Vagina (tissue), 2 donors: ENCODE measurements around the gene SLC34A1. TPM values are rescaled to one million over a fixed set of nuclear protein-coding genes. Genes with fewer than 3 reads are reported as not detected.

Experiments
- DNase-seq, 2 donors: peaks; one replicate each; pipeline ENCODE4 v3.0.0-alpha.2; 2017; ENCODE audit errors: extremely low spot score in 2 of 2
- H3K27ac ChIP-seq: fragments of 200-600 bp; sonication (generic); one replicate; pipeline ENCODE4 v1.5.1; 2019
- H3K27me3 ChIP-seq: fragments of 200-600 bp; sonication (generic); one replicate; pipeline ENCODE4 v1.5.1; 2019
- H3K36me3 ChIP-seq, 2 donors: fragments of 200-600 bp; sonication (generic); one replicate each; pipeline ENCODE4 v1.5.1; 2017 to 2019
- H3K4me1 ChIP-seq: fragments of 200-600 bp; sonication (generic); one replicate; pipeline ENCODE4 v1.5.1; 2019
- H3K4me3 ChIP-seq, 2 donors: fragments of 200-600 bp; sonication (generic); 1 replicate in 1 of 2; 2 replicates in 1 of 2; pipeline ENCODE4 v1.5.1; 2016 to 2019
- H3K9me3 ChIP-seq: fragments of 200-600 bp; sonication (generic); one replicate; pipeline ENCODE4 v1.5.1; 2019
- CTCF ChIP-seq, 3 experiments: fragments of 450-650 bp in 2 of 3; fragments of 200-600 bp in 1 of 3; sonication (generic) in 1 of 3; IDR thresholded peaks; one replicate each; pipeline ENCODE4 v1.5.1; 2017 to 2019; ENCODE audit warnings: antibody characterized with exemption in 3 of 3, mild to moderate bottlenecking in 2 of 3, moderate library complexity in 2 of 3
- POLR2A ChIP-seq, 2 donors: fragments of 450-650 bp; IDR thresholded peaks; one replicate each; pipeline ENCODE4 v1.6.1; 2017; ENCODE audit warnings: antibody characterized with exemption in 2 of 2, mild to moderate bottlenecking in 2 of 2, moderate library complexity in 2 of 2
- POLR2AphosphoS5 ChIP-seq, 2 donors: sonication (generic); formaldehyde crosslinking; IDR thresholded peaks; one replicate each; pipeline ENCODE4 v1.9.0; 2017; ENCODE audit warnings: antibody characterized with exemption in 2 of 2, mild to moderate bottlenecking in 2 of 2, low read depth in 1 of 2; ENCODE audit not compliant: insufficient read depth in 1 of 2
- intact Hi-C: fragments of 100-400 bp; cut with DNase I; formaldehyde crosslinking; loops from one replicate; pipeline ENCODE4 v1.15.1; 2023
- total RNA-seq: library from RNA; depleted of rRNA; stranded (reverse); fragments of >200 nt; gene quantifications from one replicate; pipeline ENCODE4 v1.2.3, GENCODE V29; 2016

The SLC34A1 gene
- total RNA-seq, 1 donor from 2014 or later = not detected

GRCh38 chr5:177362292-177362609 is 22.0 kb upstream of the SLC34A1 start:
- Histone ChIP-seq H3K9me3 (no peaks in the 10 kb centered on the region), H3K27me3 (no peaks in the 10 kb centered on the region), H3K27ac (peak overlapping the region; percentile 66), H3K4me1 (peaks cover 51% of the 10 kb centered on the region), H3K4me3 (peak overlapping the region in 1 of 2 donors; percentile 51), H3K36me3 (no peaks in the 10 kb centered on the region)
- no peak for TF ChIP-seq POLR2AphosphoS5 (IDR thresholded peaks at IDR 0.05; ENCODE audit: insufficient read depth in 1 of 2, low read depth in 1 of 2)
- TF ChIP-seq POLR2A (IDR thresholded peaks at IDR 0.05) = no peak
- no peak for TF ChIP-seq CTCF (IDR thresholded peaks at IDR 0.05)
- intact Hi-C loops = no loop called here
- DNase-seq = no peak

DNA sequence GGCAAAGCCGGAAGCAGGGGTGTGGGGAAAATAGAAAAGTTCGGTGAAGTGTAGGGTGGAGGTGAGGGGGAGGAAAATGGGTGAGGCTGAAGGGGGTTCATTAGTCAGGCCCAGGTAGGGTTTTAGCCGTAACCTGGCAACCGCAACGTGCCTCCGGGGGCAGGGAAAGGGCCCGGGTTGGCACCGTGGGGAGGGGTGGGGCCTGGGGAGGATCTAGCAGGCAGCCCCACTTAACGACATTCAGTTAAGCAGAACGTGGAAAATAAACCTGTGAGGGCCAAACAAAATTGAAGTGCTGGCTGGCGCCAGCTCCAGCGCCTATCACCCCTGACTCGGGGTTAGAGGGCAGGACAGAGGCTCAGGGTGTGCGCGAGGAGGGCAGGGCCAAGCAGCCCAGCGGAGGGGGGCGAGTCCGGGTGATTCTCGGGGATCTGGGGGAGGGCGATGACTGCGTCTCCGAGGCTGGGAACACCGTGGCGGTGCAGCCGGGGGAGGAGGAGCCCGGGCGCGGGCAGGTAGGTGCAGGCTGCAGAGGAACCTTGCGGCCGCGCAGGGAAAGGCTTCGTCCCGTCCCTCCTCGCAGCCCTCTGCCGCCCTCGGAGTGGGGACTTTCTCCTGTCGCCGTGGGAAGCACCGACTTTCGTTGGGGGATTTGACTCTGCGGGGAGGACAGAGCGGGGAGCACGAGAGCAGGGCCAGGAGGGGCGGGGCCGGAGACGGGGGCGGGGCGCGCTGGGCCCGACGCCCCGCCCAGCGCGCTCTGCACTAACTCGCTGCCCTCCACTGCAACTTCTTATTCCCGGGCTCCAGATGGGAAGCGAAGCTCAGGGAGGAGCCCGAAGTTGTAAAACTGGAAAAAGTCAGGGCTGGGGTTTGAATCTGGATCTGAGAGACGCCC is 21.4 kb upstream of the SLC34A1 start:
- DNase-seq = no peak
- Histone ChIP-seq H3K27ac (peak overlapping the region; percentile 66), H3K4me3 (peak overlapping the region; percentile 50 to 51), H3K27me3 (no peaks in the 10 kb centered on the region), H3K4me1 (peaks cover 58% of the 10 kb centered on the region), H3K36me3 (no peaks in the 10 kb centered on the region), H3K9me3 (no peaks in the 10 kb centered on the region)
- TF ChIP-seq POLR2AphosphoS5 (IDR thresholded peaks at IDR 0.05; ENCODE audit: insufficient read depth in 1 of 2, low read depth in 1 of 2) (peak in 1 of 2 donors; percentile 21), POLR2A (IDR thresholded peaks at IDR 0.05) (no peak), CTCF (IDR thresholded peaks at IDR 0.05) (no peak)
- intact Hi-C loops = no loop called here

DNA sequence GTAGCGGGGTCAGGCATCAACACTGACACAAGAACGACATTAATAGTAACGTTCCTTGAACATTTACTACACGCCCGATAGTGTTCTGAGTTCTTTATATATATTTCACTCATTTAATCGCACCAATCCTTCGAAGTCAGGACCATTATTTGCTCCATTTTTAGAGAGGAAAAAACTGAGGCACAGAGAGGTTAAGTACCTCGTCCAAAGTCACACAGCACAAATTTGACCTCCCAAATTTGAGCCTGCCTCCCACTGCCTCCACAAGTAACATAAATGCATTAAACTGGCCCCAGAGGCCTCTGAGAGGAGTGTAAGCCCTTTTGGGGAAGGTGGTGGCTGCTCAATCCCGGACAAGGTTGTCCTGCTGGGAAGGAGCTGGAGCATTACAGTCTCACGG is 20.7 kb upstream of the SLC34A1 start:
- H3K4me1 ChIP-seq = peaks cover 53% of the 10 kb centered on the region
- no peak overlapping the region for H3K27ac ChIP-seq
- TF ChIP-seq POLR2AphosphoS5 (IDR thresholded peaks at IDR 0.05; ENCODE audit: insufficient read depth in 1 of 2, low read depth in 1 of 2) (no peak), POLR2A (IDR thresholded peaks at IDR 0.05) (no peak)

DNA sequence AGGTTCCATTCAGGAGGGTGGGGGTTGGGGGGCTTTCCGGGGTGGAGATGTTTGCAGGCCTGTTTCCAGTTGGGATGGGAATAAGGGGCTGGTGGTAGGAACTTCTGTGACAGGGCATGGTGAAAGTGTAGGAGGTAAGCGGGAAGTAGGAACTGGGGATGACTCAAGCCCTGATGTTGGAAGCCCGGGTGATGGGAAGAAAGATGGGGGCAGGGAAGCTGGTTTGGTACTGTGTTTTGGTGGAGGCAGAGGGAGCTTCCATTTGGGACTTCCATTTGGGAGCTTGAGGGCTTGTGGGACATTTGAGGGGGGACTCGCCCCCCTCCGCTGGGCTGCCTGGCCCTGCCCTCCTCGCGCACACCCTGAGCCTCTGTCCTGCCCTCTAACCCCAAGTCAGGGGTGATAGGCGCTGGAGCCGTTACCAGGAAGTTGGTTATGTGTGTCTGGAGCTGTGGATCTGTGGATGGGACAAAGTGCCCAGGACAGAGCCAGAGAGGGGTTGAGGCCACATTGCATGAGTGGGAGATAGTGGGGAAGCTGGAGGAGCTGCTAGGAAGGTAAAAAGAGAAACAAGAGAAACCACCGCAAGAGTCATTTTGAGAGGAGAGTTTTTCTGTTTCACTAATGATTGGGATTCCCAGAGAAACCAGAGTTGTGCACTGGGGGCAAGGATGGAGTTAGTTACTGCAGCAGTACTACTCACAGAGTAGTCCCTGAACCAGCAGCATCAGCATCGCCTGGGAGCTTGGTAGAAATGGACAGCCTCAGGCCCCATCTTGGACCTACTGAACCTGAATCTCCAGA is 19.9 kb upstream of the SLC34A1 start:
- no peak for TF ChIP-seq CTCF (IDR thresholded peaks at IDR 0.05)
- TF ChIP-seq POLR2A (IDR thresholded peaks at IDR 0.05) = no peak
- TF ChIP-seq POLR2AphosphoS5 (IDR thresholded peaks at IDR 0.05; ENCODE audit: insufficient read depth in 1 of 2, low read depth in 1 of 2) = no peak

More for the DNA sequence above, 20.7 kb upstream of the SLC34A1 start:
- no peaks in the 10 kb centered on the region for H3K27me3 ChIP-seq
- DNase-seq = no peak
- intact Hi-C loops = no loop called here
- no peaks in the 10 kb centered on the region for H3K36me3 ChIP-seq
- no peaks in the 10 kb centered on the region for H3K9me3 ChIP-seq
- peak overlapping the region; percentile 50 to 51 for H3K4me3 ChIP-seq

GRCh38 chr5:177365845-177366527 is 18.2 kb upstream of the SLC34A1 start:
- Histone ChIP-seq H3K27ac (peak overlapping the region; percentile 92), H3K9me3 (no peaks in the 10 kb centered on the region), H3K4me1 (peaks cover 59% of the 10 kb centered on the region), H3K27me3 (no peaks in the 10 kb centered on the region), H3K4me3 (peak overlapping the region in 1 of 2 donors; percentile 58), H3K36me3 (no peaks in the 10 kb centered on the region)
- intact Hi-C loops = no loop called here
- no peak for TF ChIP-seq POLR2AphosphoS5 (IDR thresholded peaks at IDR 0.05; ENCODE audit: insufficient read depth in 1 of 2, low read depth in 1 of 2)
- DNase-seq = no peak

More for the DNA sequence above, 19.9 kb upstream of the SLC34A1 start:
- H3K27ac ChIP-seq = no peak overlapping the region
- intact Hi-C loops = no loop called here
- DNase-seq = no peak
- H3K4me1 ChIP-seq = peaks cover 51% of the 10 kb centered on the region
- H3K36me3 ChIP-seq = no peaks in the 10 kb centered on the region
- H3K4me3 ChIP-seq = no peak overlapping the region
- no peaks in the 10 kb centered on the region for H3K27me3 ChIP-seq
- no peaks in the 10 kb centered on the region for H3K9me3 ChIP-seq
